Kidney epithelial cell (primary cell): ENCODE measurements around the gene GRID1. TPM values are rescaled to one million over a fixed set of nuclear protein-coding genes. Genes with fewer than 3 reads are reported as not detected.

Source experiments
- DNase-seq: peaks from one replicate; pipeline ENCODE4 v3.0.0-alpha.2; 2010; ENCODE audit warnings: low read depth
- H3K27me3 ChIP-seq: 2 replicates; pipeline ENCODE4 v1.6.0; 2011; ENCODE audit warnings: low read length; ENCODE audit not compliant: control insufficient read depth, insufficient read depth
- H3K36me3 ChIP-seq: 2 replicates; pipeline ENCODE4 v1.5.1; 2011; ENCODE audit warnings: low read length; ENCODE audit not compliant: control insufficient read depth, insufficient read depth
- H3K4me3 ChIP-seq: 2 replicates; pipeline ENCODE4 v1.5.1; 2011; ENCODE audit warnings: low read depth, mild to moderate bottlenecking, control low read depth, low read length
- total RNA-seq: library from RNA; depleted of rRNA; stranded (reverse); fragments of >200 nt; gene quantifications from 2 replicates; pipeline ENCODE4 v1.2.3, GENCODE V29; 2015
- TF ChIP-seq, protein P1 (sequence below): IDR thresholded peaks from 2 replicates; pipeline ENCODE4 v1.5.1; 2011; ENCODE audit warnings: mild to moderate bottlenecking, moderate library complexity, low read length, control low read depth, inconsistent platforms; ENCODE audit not compliant: insufficient read depth, poor library complexity, severe bottlenecking

Gene GRID1
- total RNA-seq, 1 donor from 2014 or later = 0.33 TPM

DNA sequence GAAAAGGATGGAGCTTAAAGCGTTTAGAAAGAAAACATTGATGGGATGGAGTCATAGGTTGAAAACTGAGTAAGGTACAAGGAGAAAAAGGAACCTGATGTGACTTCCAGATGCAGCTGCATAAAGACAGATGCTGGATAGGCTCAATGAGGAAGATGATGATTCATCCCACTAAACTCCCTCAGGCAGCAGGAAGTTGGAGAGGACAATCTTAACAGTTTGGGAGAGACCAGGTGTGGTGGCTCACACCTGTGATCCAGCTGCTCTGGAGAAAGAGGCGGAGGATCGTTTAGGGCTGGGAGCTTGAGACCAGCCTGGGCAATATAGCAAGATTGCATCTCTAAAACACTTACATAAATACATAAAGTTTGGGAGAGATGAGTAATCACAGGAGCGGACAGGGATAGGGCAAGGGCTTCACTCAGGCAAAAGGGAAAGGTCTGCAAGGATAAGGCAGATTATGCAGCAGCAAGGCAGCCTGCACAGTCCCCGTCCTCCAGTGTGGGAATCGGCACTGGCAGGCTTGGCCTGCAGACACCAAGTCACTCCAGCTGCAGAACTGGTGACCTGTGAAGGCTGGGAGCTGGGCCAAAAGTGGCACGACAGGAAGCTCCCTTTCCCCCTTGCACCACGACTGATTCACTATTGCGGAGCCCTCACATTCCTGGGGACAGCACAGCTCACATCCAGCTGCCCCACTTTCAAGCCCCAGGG lies 438.5 kb downstream of the GRID1 start:
- Histone ChIP-seq H3K4me3 (no peak overlapping the region), H3K36me3 (no peaks in the 10 kb centered on the region), H3K27me3 (no peaks in the 10 kb centered on the region)
- TF ChIP-seq, protein P1, sequence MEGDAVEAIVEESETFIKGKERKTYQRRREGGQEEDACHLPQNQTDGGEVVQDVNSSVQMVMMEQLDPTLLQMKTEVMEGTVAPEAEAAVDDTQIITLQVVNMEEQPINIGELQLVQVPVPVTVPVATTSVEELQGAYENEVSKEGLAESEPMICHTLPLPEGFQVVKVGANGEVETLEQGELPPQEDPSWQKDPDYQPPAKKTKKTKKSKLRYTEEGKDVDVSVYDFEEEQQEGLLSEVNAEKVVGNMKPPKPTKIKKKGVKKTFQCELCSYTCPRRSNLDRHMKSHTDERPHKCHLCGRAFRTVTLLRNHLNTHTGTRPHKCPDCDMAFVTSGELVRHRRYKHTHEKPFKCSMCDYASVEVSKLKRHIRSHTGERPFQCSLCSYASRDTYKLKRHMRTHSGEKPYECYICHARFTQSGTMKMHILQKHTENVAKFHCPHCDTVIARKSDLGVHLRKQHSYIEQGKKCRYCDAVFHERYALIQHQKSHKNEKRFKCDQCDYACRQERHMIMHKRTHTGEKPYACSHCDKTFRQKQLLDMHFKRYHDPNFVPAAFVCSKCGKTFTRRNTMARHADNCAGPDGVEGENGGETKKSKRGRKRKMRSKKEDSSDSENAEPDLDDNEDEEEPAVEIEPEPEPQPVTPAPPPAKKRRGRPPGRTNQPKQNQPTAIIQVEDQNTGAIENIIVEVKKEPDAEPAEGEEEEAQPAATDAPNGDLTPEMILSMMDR = no peak
- no peak for DNase-seq

DNA sequence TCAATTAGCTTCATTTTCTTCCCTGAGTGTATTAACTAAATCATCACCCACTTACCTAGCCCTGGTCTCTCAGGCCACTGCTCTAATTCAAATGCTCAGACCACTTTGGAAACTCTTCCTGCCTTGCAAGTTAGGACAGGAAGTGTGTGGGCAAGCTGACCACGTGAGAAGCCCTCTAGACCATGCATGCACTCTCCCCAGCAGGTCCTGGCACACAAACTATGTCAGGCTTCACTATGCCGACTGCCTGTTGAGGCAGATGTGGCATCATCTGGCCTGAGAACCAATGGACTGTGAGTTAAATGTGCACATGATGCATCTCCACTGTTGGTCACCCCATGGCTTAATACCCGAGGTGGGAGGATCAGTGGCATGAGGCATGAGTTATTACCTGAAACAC lies 439.6 kb downstream of the GRID1 start:
- Histone ChIP-seq H3K4me3 (no peak overlapping the region), H3K27me3 (no peaks in the 10 kb centered on the region), H3K36me3 (no peaks in the 10 kb centered on the region)
- DNase-seq = no peak
- TF ChIP-seq, protein P1 = no peak

DNA sequence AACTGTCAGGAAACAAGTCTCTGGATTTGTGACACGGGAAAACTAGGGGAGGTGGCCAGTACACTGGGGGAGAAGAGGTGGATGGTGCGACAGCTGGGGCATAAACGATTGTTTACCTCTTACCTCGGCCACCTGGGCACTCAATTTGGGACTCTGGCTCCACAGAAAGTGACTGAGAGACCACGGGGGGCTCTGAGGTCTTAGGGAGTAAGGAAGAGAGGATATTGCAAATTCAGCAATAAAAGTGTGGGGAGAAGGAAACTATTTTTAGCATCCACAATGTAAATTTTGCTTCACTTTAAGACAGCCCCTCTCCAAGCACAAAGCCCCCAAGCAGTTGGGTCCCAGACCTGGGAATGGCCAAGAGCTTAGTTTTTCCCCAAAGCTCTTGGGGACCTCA lies 440.5 kb downstream of the GRID1 start:
- no peak for DNase-seq
- no peaks in the 10 kb centered on the region for H3K36me3 ChIP-seq
- no peaks in the 10 kb centered on the region for H3K27me3 ChIP-seq
- TF ChIP-seq, protein P1 = no peak
- no peak overlapping the region for H3K4me3 ChIP-seq

DNA sequence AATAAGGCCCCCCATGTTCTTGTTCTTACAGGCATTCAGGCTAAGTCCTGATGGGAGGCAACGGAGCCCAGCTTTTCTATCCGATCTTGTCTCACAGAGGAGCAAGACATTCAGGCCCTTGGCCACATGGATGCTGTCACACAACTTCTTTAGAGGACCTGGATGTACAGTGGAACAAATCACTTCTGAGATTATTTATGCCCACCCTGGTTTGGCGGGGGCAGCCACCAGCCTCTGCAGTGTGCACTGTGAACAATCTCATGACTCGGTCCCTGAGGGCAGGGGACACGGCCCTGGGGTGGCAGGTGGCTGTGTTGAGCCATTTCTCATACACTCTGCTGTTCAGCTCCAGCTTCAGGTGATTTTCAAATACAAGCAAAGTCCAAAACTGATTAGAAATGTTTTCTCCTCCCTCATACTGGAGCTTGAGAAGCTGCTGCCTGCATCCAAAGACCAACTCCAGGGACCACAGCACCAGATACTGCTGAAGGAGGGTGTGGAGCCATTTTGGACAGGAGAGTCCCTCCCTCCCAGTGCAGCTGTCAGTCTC lies 441.3 kb downstream of the GRID1 start:
- Histone ChIP-seq H3K27me3 (no peaks in the 10 kb centered on the region), H3K36me3 (no peaks in the 10 kb centered on the region), H3K4me3 (no peak overlapping the region)
- TF ChIP-seq, protein P1 = no peak
- DNase-seq = no peak

DNA sequence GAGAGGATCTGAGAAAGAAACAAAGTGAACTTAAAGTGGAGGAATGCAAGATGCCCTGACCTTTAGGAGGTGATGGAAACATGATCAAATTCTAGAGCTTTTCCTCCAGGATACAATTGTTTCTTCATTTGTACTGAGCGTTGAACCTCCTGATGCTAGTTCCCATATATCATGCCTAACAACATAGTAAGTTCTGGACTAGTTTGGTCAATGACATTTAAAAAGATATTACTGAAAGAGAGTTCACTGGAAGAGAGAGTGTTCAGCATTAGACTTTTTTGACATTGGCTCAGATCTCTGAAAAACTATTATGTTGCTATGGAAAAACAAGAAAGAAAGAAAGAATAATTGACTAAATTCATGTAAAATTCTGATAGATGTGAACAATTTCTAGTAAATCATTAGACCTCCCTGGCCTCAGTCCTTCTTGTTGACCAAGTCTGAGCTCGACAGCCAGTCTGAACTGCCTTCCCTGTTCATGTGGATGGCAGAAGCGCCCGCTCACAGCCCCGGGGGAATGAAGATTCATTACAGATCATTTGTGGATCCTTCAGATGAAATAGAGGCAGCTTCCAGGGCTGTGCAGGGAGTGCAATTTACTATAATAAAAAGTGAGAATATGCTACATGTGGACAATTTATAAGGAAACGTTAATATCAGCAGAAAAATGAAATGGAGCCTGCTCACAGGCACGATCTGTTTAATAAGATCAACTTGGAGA lies 442.1 kb downstream of the GRID1 start:
- H3K4me3 ChIP-seq = no peak overlapping the region
- H3K36me3 ChIP-seq = no peaks in the 10 kb centered on the region
- no peaks in the 10 kb centered on the region for H3K27me3 ChIP-seq
- no peak for DNase-seq
- TF ChIP-seq, protein P1 = no peak
